Stimulated activated CD4-positive, alpha-beta T cell treated with anti-CD3 and anti-CD28 coated beads, Interleukin-1b, Interleukin-23, amount 100 ng/mL, for 4 hours (primary cell): ENCODE measurements around the gene CWF19L2.
"Not testable (repeated sequence)": the region's sequence is repeated elsewhere in the genome, so short reads cannot be mapped to it uniquely, and the experiment has no call there.

Experiments
- DNase-seq, 2 donors: peaks; one replicate each; pipeline ENCODE4 v3.0.0-alpha.2; 2020; ENCODE audit warnings: low read depth in 2 of 2

Gene CWF19L2

GRCh38 chr11:107438148-107438547, 19.5 kb downstream of the CWF19L2 start:
- no peak for DNase-seq

GRCh38 chr11:107430525-107430924, 27.1 kb downstream of the CWF19L2 start:
- DNase-seq = no peak

GRCh38 chr11:107427569-107428180, 29.9 kb downstream of the CWF19L2 start:
- DNase-seq = no peak

- DNase-seq = no peak
Observed at GRCh38 chr11:107413352-107413751, 44.3 kb downstream of the CWF19L2 start.

GRCh38 chr11:107408762-107409211, 48.8 kb downstream of the CWF19L2 start:
- DNase-seq = no peak

- no peak for DNase-seq
Observed at GRCh38 chr11:107405260-107405659, 52.4 kb downstream of the CWF19L2 start.

GRCh38 chr11:107401131-107401530, 56.5 kb downstream of the CWF19L2 start:
- DNase-seq = not testable (repeated sequence)

- no peak for DNase-seq
Observed at GRCh38 chr11:107397357-107397756, 60.3 kb downstream of the CWF19L2 start.

GRCh38 chr11:107392611-107393010, 65.0 kb downstream of the CWF19L2 start:
- no peak for DNase-seq

- not testable (repeated sequence) for DNase-seq
Observed at GRCh38 chr11:107390701-107391100, 66.9 kb downstream of the CWF19L2 start.

- DNase-seq = no peak
Observed at GRCh38 chr11:107387666-107388065, 70.0 kb downstream of the CWF19L2 start.

GRCh38 chr11:107385361-107385981, 72.2 kb downstream of the CWF19L2 start:
- no peak for DNase-seq

GRCh38 chr11:107384144-107384852, 73.3 kb downstream of the CWF19L2 start:
- no peak for DNase-seq

GRCh38 chr11:107372439-107372838, 85.2 kb downstream of the CWF19L2 start:
- no peak for DNase-seq

- DNase-seq = no peak
Observed at GRCh38 chr11:107370390-107370789, 87.2 kb downstream of the CWF19L2 start.

- no peak for DNase-seq
Observed at GRCh38 chr11:107359701-107360100, 97.9 kb downstream of the CWF19L2 start.

- DNase-seq = no peak
Observed at GRCh38 chr11:107357877-107358276, 99.7 kb downstream of the CWF19L2 start.

GRCh38 chr11:107354780-107355179, 102.8 kb downstream of the CWF19L2 start:
- no peak for DNase-seq

- DNase-seq = no peak
Observed at GRCh38 chr11:107337917-107338316, 119.7 kb downstream of the CWF19L2 start.

GRCh38 chr11:107331728-107332127, 125.9 kb downstream of the CWF19L2 start:
- no peak for DNase-seq

GRCh38 chr11:107329164-107329563, 128.5 kb downstream of the CWF19L2 start:
- no peak for DNase-seq

- no peak for DNase-seq
Observed at GRCh38 chr11:107316426-107316825, 141.2 kb downstream of the CWF19L2 start.

- no peak for DNase-seq
Observed at GRCh38 chr11:107307991-107308390, 149.6 kb downstream of the CWF19L2 start.
